Measurements from ENCODE around the gene GPC6.

Gene GPC6

GRCh38 chr13:94112731-94113130, 886.1 kb downstream of the GPC6 start:
- no peaks in the 10 kb centered on the region for H3K27me3 ChIP-seq (ENCODE audit: control insufficient read depth in 1 of 2, insufficient read depth in 2 of 2, low read length in 2 of 2)
- no peak overlapping the region for H3K4me3 ChIP-seq (ENCODE audit: low read depth in 1 of 2, low read length in 2 of 2)
- H3K4me1 ChIP-seq (ENCODE audit: control insufficient read depth in 1 of 2, insufficient read depth in 2 of 2, low read length in 2 of 2) = no peaks in the 10 kb centered on the region

GRCh38 chr13:94113245-94113644, 886.6 kb downstream of the GPC6 start:
- Histone ChIP-seq H3K4me3 (ENCODE audit: low read depth in 1 of 2, low read length in 2 of 2) (no peak overlapping the region), H3K27ac (ENCODE audit: low read depth, low read length) (no peak overlapping the region)

More at GRCh38 chr13:94112731-94113130, 886.1 kb downstream of the GPC6 start:
- H3K36me3 ChIP-seq (ENCODE audit: control insufficient read depth in 1 of 2, insufficient read depth in 2 of 2, low read length in 2 of 2) = no peaks in the 10 kb centered on the region
- no peak overlapping the region for H3K9ac ChIP-seq (ENCODE audit: low read depth in 1 of 2, low read length in 2 of 2)
- H3K27ac ChIP-seq (ENCODE audit: low read depth, low read length) = no peak overlapping the region
- no peaks in the 10 kb centered on the region for H3K9me3 ChIP-seq (ENCODE audit: control insufficient read depth in 1 of 2, low read length in 2 of 2)

GRCh38 chr13:94114166-94114565, 887.6 kb downstream of the GPC6 start:
- Histone ChIP-seq H3K4me3 (ENCODE audit: low read depth in 1 of 2, low read length in 2 of 2) (no peak overlapping the region), H3K36me3 (ENCODE audit: control insufficient read depth in 1 of 2, insufficient read depth in 2 of 2, low read length in 2 of 2) (no peaks in the 10 kb centered on the region), H3K9ac (ENCODE audit: low read depth in 1 of 2, low read length in 2 of 2) (no peak overlapping the region), H3K9me3 (ENCODE audit: control insufficient read depth in 1 of 2, low read length in 2 of 2) (no peaks in the 10 kb centered on the region), H3K27me3 (ENCODE audit: control insufficient read depth in 1 of 2, insufficient read depth in 2 of 2, low read length in 2 of 2) (no peaks in the 10 kb centered on the region), H3K4me1 (ENCODE audit: control insufficient read depth in 1 of 2, insufficient read depth in 2 of 2, low read length in 2 of 2) (peaks cover 5 to 6% of the 10 kb centered on the region in 2 donors), H3K27ac (ENCODE audit: low read depth, low read length) (no peak overlapping the region)

More at GRCh38 chr13:94113245-94113644, 886.6 kb downstream of the GPC6 start:
- H3K9ac ChIP-seq (ENCODE audit: low read depth in 1 of 2, low read length in 2 of 2) = no peak overlapping the region
- H3K36me3 ChIP-seq (ENCODE audit: control insufficient read depth in 1 of 2, insufficient read depth in 2 of 2, low read length in 2 of 2) = no peaks in the 10 kb centered on the region
- no peaks in the 10 kb centered on the region for H3K9me3 ChIP-seq (ENCODE audit: control insufficient read depth in 1 of 2, low read length in 2 of 2)
- peaks cover 0 to under 1% of the 10 kb centered on the region in 2 donors for H3K4me1 ChIP-seq (ENCODE audit: control insufficient read depth in 1 of 2, insufficient read depth in 2 of 2, low read length in 2 of 2)
- no peaks in the 10 kb centered on the region for H3K27me3 ChIP-seq (ENCODE audit: control insufficient read depth in 1 of 2, insufficient read depth in 2 of 2, low read length in 2 of 2)

GRCh38 chr13:94115054-94115453, 888.4 kb downstream of the GPC6 start:
- H3K27me3 ChIP-seq (ENCODE audit: control insufficient read depth in 1 of 2, insufficient read depth in 2 of 2, low read length in 2 of 2) = no peaks in the 10 kb centered on the region
- no peak overlapping the region for H3K9ac ChIP-seq (ENCODE audit: low read depth in 1 of 2, low read length in 2 of 2)
- no peak overlapping the region for H3K4me3 ChIP-seq (ENCODE audit: low read depth in 1 of 2, low read length in 2 of 2)
- no peaks in the 10 kb centered on the region for H3K36me3 ChIP-seq (ENCODE audit: control insufficient read depth in 1 of 2, insufficient read depth in 2 of 2, low read length in 2 of 2)
- no peak overlapping the region for H3K27ac ChIP-seq (ENCODE audit: low read depth, low read length)
- peaks cover 6 to 7% of the 10 kb centered on the region in 2 donors for H3K4me1 ChIP-seq (ENCODE audit: control insufficient read depth in 1 of 2, insufficient read depth in 2 of 2, low read length in 2 of 2)
- no peaks in the 10 kb centered on the region for H3K9me3 ChIP-seq (ENCODE audit: control insufficient read depth in 1 of 2, low read length in 2 of 2)

GRCh38 chr13:94119360-94119936, 892.8 kb downstream of the GPC6 start:
- Histone ChIP-seq H3K4me1 (ENCODE audit: control insufficient read depth in 1 of 2, insufficient read depth in 2 of 2, low read length in 2 of 2) (peaks cover 25 to 42% of the 10 kb centered on the region in 2 donors), H3K27ac (ENCODE audit: low read depth, low read length) (peak overlapping the region; percentile 53)

GRCh38 chr13:94120878-94121277, 894.3 kb downstream of the GPC6 start:
- Histone ChIP-seq H3K4me1 (ENCODE audit: control insufficient read depth in 1 of 2, insufficient read depth in 2 of 2, low read length in 2 of 2) (peaks cover 25 to 42% of the 10 kb centered on the region in 2 donors), H3K27me3 (ENCODE audit: control insufficient read depth in 1 of 2, insufficient read depth in 2 of 2, low read length in 2 of 2) (no peaks in the 10 kb centered on the region), H3K27ac (ENCODE audit: low read depth, low read length) (no peak overlapping the region), H3K4me3 (ENCODE audit: low read depth in 1 of 2, low read length in 2 of 2) (peak overlapping the region in 1 of 2 donors; percentile 59), H3K9ac (ENCODE audit: low read depth in 1 of 2, low read length in 2 of 2) (no peak overlapping the region), H3K36me3 (ENCODE audit: control insufficient read depth in 1 of 2, insufficient read depth in 2 of 2, low read length in 2 of 2) (no peaks in the 10 kb centered on the region), H3K9me3 (ENCODE audit: control insufficient read depth in 1 of 2, low read length in 2 of 2) (no peaks in the 10 kb centered on the region)

More at GRCh38 chr13:94119360-94119936, 892.8 kb downstream of the GPC6 start:
- no peaks in the 10 kb centered on the region for H3K9me3 ChIP-seq (ENCODE audit: control insufficient read depth in 1 of 2, low read length in 2 of 2)
- peak overlapping the region; percentile 13 to 37 for H3K9ac ChIP-seq (ENCODE audit: low read depth in 1 of 2, low read length in 2 of 2)
- no peaks in the 10 kb centered on the region for H3K27me3 ChIP-seq (ENCODE audit: control insufficient read depth in 1 of 2, insufficient read depth in 2 of 2, low read length in 2 of 2)
- peak overlapping the region; percentile 55 to 59 for H3K4me3 ChIP-seq (ENCODE audit: low read depth in 1 of 2, low read length in 2 of 2)
- no peaks in the 10 kb centered on the region for H3K36me3 ChIP-seq (ENCODE audit: control insufficient read depth in 1 of 2, insufficient read depth in 2 of 2, low read length in 2 of 2)

GRCh38 chr13:94121686-94122085, 895.1 kb downstream of the GPC6 start:
- no peak overlapping the region for H3K27ac ChIP-seq (ENCODE audit: low read depth, low read length)
- peaks cover 25 to 42% of the 10 kb centered on the region in 2 donors for H3K4me1 ChIP-seq (ENCODE audit: control insufficient read depth in 1 of 2, insufficient read depth in 2 of 2, low read length in 2 of 2)
- no peaks in the 10 kb centered on the region for H3K36me3 ChIP-seq (ENCODE audit: control insufficient read depth in 1 of 2, insufficient read depth in 2 of 2, low read length in 2 of 2)
- no peaks in the 10 kb centered on the region for H3K9me3 ChIP-seq (ENCODE audit: control insufficient read depth in 1 of 2, low read length in 2 of 2)
- H3K27me3 ChIP-seq (ENCODE audit: control insufficient read depth in 1 of 2, insufficient read depth in 2 of 2, low read length in 2 of 2) = no peaks in the 10 kb centered on the region
- no peak overlapping the region for H3K4me3 ChIP-seq (ENCODE audit: low read depth in 1 of 2, low read length in 2 of 2)
- H3K9ac ChIP-seq (ENCODE audit: low read depth in 1 of 2, low read length in 2 of 2) = no peak overlapping the region

- no peaks in the 10 kb centered on the region for H3K36me3 ChIP-seq (ENCODE audit: control insufficient read depth in 1 of 2, insufficient read depth in 2 of 2, low read length in 2 of 2)
- no peaks in the 10 kb centered on the region for H3K9me3 ChIP-seq (ENCODE audit: control insufficient read depth in 1 of 2, low read length in 2 of 2)
- no peaks in the 10 kb centered on the region for H3K27me3 ChIP-seq (ENCODE audit: control insufficient read depth in 1 of 2, insufficient read depth in 2 of 2, low read length in 2 of 2)
- peaks cover 25 to 42% of the 10 kb centered on the region in 2 donors for H3K4me1 ChIP-seq (ENCODE audit: control insufficient read depth in 1 of 2, insufficient read depth in 2 of 2, low read length in 2 of 2)
- H3K4me3 ChIP-seq (ENCODE audit: low read depth in 1 of 2, low read length in 2 of 2) = no peak overlapping the region
- H3K9ac ChIP-seq (ENCODE audit: low read depth in 1 of 2, low read length in 2 of 2) = no peak overlapping the region
- H3K27ac ChIP-seq (ENCODE audit: low read depth, low read length) = no peak overlapping the region
These were observed 895.8 kb downstream of the GPC6 start for GRCh38 chr13:94122300-94122915.

- no peaks in the 10 kb centered on the region for H3K9me3 ChIP-seq (ENCODE audit: control insufficient read depth in 1 of 2, low read length in 2 of 2)
- no peak overlapping the region for H3K4me3 ChIP-seq (ENCODE audit: low read depth in 1 of 2, low read length in 2 of 2)
- H3K9ac ChIP-seq (ENCODE audit: low read depth in 1 of 2, low read length in 2 of 2) = no peak overlapping the region
- H3K4me1 ChIP-seq (ENCODE audit: control insufficient read depth in 1 of 2, insufficient read depth in 2 of 2, low read length in 2 of 2) = peaks cover 23 to 39% of the 10 kb centered on the region in 2 donors
- H3K27ac ChIP-seq (ENCODE audit: low read depth, low read length) = no peak overlapping the region
- H3K36me3 ChIP-seq (ENCODE audit: control insufficient read depth in 1 of 2, insufficient read depth in 2 of 2, low read length in 2 of 2) = no peaks in the 10 kb centered on the region
- H3K27me3 ChIP-seq (ENCODE audit: control insufficient read depth in 1 of 2, insufficient read depth in 2 of 2, low read length in 2 of 2) = no peaks in the 10 kb centered on the region
These were observed 897.0 kb downstream of the GPC6 start for GRCh38 chr13:94123557-94123956.

- no peaks in the 10 kb centered on the region for H3K9me3 ChIP-seq (ENCODE audit: control insufficient read depth in 1 of 2, low read length in 2 of 2)
- H3K36me3 ChIP-seq (ENCODE audit: control insufficient read depth in 1 of 2, insufficient read depth in 2 of 2, low read length in 2 of 2) = no peaks in the 10 kb centered on the region
- no peaks in the 10 kb centered on the region for H3K27me3 ChIP-seq (ENCODE audit: control insufficient read depth in 1 of 2, insufficient read depth in 2 of 2, low read length in 2 of 2)
- H3K4me1 ChIP-seq (ENCODE audit: control insufficient read depth in 1 of 2, insufficient read depth in 2 of 2, low read length in 2 of 2) = peaks cover 0 to 9% of the 10 kb centered on the region in 2 donors
- no peak overlapping the region for H3K9ac ChIP-seq (ENCODE audit: low read depth in 1 of 2, low read length in 2 of 2)
- no peak overlapping the region for H3K27ac ChIP-seq (ENCODE audit: low read depth, low read length)
- no peak overlapping the region for H3K4me3 ChIP-seq (ENCODE audit: low read depth in 1 of 2, low read length in 2 of 2)
These were observed 901.8 kb downstream of the GPC6 start for GRCh38 chr13:94128430-94128829.

All from duodenal mucosa (tissue), 2 donors.